Activated T-helper 1 cell treated with anti-CD3 and anti-CD28 coated beads, Interleukin-12 subunit alpha, Interleukin-12 subunit beta, Interleukin-2, Interleukin-4 antibody, amounts not matched to agents 30 ng/mL and 10 ng/mL and 1 ng/mL, durations not matched to agents 14 hours and 24 hours and 36 hours (primary cell): ENCODE data around the gene TIMM29. TPM values are rescaled to one million over a fixed set of nuclear protein-coding genes. Genes with fewer than 3 reads are reported as not detected.

Source experiments
- DNase-seq: peaks from one replicate; pipeline ENCODE4 v3.0.0; 2021; ENCODE audit warnings: low spot score
- H3K27ac Mint-ChIP-seq: one replicate; pipeline ENCODE4 v1.8.0; 2021; ENCODE audit warnings: mild to moderate bottlenecking, mixed read lengths
- H3K27me3 Mint-ChIP-seq: one replicate; pipeline ENCODE4 v1.8.0; 2022; ENCODE audit warnings: mild to moderate bottlenecking, moderate library complexity, mixed read lengths; ENCODE audit not compliant: insufficient read depth
- H3K36me3 Mint-ChIP-seq: one replicate; pipeline ENCODE4 v1.8.0; 2021; ENCODE audit warnings: low read depth, mixed read lengths
- H3K4me1 Mint-ChIP-seq: one replicate; pipeline ENCODE4 v1.8.0; 2021; ENCODE audit warnings: low read depth, mixed read lengths
- H3K4me3 Mint-ChIP-seq: one replicate; pipeline ENCODE4 v1.8.0; 2021; ENCODE audit warnings: mild to moderate bottlenecking, moderate library complexity, mixed read lengths
- H3K9me3 Mint-ChIP-seq: one replicate; pipeline ENCODE4 v1.8.0; 2021; ENCODE audit warnings: mixed read lengths
- intact Hi-C: fragments of 100-400 bp; cut with micrococcal nuclease; formaldehyde crosslinking; loops from one replicate; pipeline ENCODE4 v1.15.1; 2024
- total RNA-seq: library from RNA; stranded (reverse); gene quantifications from 2 replicates; pipeline ENCODE4 v1.2.3, GENCODE V29; 2022

TIMM29 gene
- total RNA-seq, 1 donor from 2014 or later = 22.6 TPM

GRCh38 chr19:10895363-10895762 is 33.2 kb upstream of the TIMM29 start:
- no peaks in the 10 kb centered on the region for H3K9me3 Mint-ChIP-seq

GRCh38 chr19:10895920-10896319 is 32.7 kb upstream of the TIMM29 start:
- Mint-ChIP-seq H3K27me3 (no peaks in the 10 kb centered on the region), H3K4me1 (peaks cover 9% of the 10 kb centered on the region), H3K4me3 (no peak overlapping the region), H3K36me3 (no peaks in the 10 kb centered on the region), H3K27ac (no peak overlapping the region), H3K9me3 (no peaks in the 10 kb centered on the region)
- intact Hi-C loops = no loop called here
- DNase-seq = no peak

More at GRCh38 chr19:10895363-10895762, 33.2 kb upstream of the TIMM29 start:
- DNase-seq = no peak
- Mint-ChIP-seq H3K27me3 (no peaks in the 10 kb centered on the region), H3K27ac (no peak overlapping the region), H3K36me3 (no peaks in the 10 kb centered on the region), H3K4me1 (peaks cover 9% of the 10 kb centered on the region), H3K4me3 (no peak overlapping the region)
- intact Hi-C loops = no loop called here

GRCh38 chr19:10896851-10897526 is 31.6 kb upstream of the TIMM29 start:
- H3K36me3 Mint-ChIP-seq = no peaks in the 10 kb centered on the region
- no peaks in the 10 kb centered on the region for H3K27me3 Mint-ChIP-seq
- H3K27ac Mint-ChIP-seq = no peak overlapping the region
- H3K4me1 Mint-ChIP-seq = peaks cover 9% of the 10 kb centered on the region
- no peaks in the 10 kb centered on the region for H3K9me3 Mint-ChIP-seq
- intact Hi-C loops = no loop called here
- no peak for DNase-seq
- no peak overlapping the region for H3K4me3 Mint-ChIP-seq

- Mint-ChIP-seq H3K9me3 (peaks cover 4% of the 10 kb centered on the region), H3K27ac (no peak overlapping the region), H3K4me1 (peaks cover 9% of the 10 kb centered on the region), H3K27me3 (no peaks in the 10 kb centered on the region), H3K36me3 (peaks cover 3% of the 10 kb centered on the region), H3K4me3 (no peak overlapping the region)
- no peak for DNase-seq
- intact Hi-C loops = no loop called here
Observed at GRCh38 chr19:10898633-10899032, 30.0 kb upstream of the TIMM29 start.

- Mint-ChIP-seq H3K27me3 (no peaks in the 10 kb centered on the region), H3K9me3 (peaks cover 4% of the 10 kb centered on the region), H3K36me3 (peaks cover 3% of the 10 kb centered on the region), H3K4me1 (peaks cover 9% of the 10 kb centered on the region), H3K4me3 (no peak overlapping the region), H3K27ac (no peak overlapping the region)
- no peak for DNase-seq
- intact Hi-C loops = no loop called here
Observed at GRCh38 chr19:10899151-10899653, 29.4 kb upstream of the TIMM29 start.

- no peaks in the 10 kb centered on the region for H3K27me3 Mint-ChIP-seq
- no peak overlapping the region for H3K27ac Mint-ChIP-seq
- intact Hi-C loops = no loop called here
- H3K4me3 Mint-ChIP-seq = no peak overlapping the region
- no peak for DNase-seq
- peaks cover 3% of the 10 kb centered on the region for H3K9me3 Mint-ChIP-seq
- H3K4me1 Mint-ChIP-seq = no peaks in the 10 kb centered on the region
- H3K36me3 Mint-ChIP-seq = peaks cover 9% of the 10 kb centered on the region
Observed at GRCh38 chr19:10907925-10908324, 20.7 kb upstream of the TIMM29 start.

- intact Hi-C loops = no loop called here
- no peak for DNase-seq
- Mint-ChIP-seq H3K9me3 (no peaks in the 10 kb centered on the region), H3K4me3 (no peak overlapping the region), H3K27ac (no peak overlapping the region), H3K36me3 (peaks cover 9% of the 10 kb centered on the region), H3K27me3 (no peaks in the 10 kb centered on the region), H3K4me1 (no peaks in the 10 kb centered on the region)
Observed at GRCh38 chr19:10908380-10908960, 20.1 kb upstream of the TIMM29 start.

GRCh38 chr19:10911579-10912363 is 16.8 kb upstream of the TIMM29 start:
- H3K4me3 Mint-ChIP-seq = no peak overlapping the region
- no peaks in the 10 kb centered on the region for H3K27me3 Mint-ChIP-seq
- H3K9me3 Mint-ChIP-seq = no peaks in the 10 kb centered on the region
- no peak overlapping the region for H3K27ac Mint-ChIP-seq
- peaks cover 13% of the 10 kb centered on the region for H3K36me3 Mint-ChIP-seq
- H3K4me1 Mint-ChIP-seq = no peaks in the 10 kb centered on the region
- intact Hi-C loops = no loop called here
- DNase-seq = no peak

GRCh38 chr19:10912619-10913018 is 16.0 kb upstream of the TIMM29 start:
- no peaks in the 10 kb centered on the region for H3K9me3 Mint-ChIP-seq
- no peaks in the 10 kb centered on the region for H3K4me1 Mint-ChIP-seq
- H3K4me3 Mint-ChIP-seq = no peak overlapping the region
- intact Hi-C loops = no loop called here
- H3K36me3 Mint-ChIP-seq = peaks cover 13% of the 10 kb centered on the region
- no peak for DNase-seq
- H3K27me3 Mint-ChIP-seq = no peaks in the 10 kb centered on the region
- no peak overlapping the region for H3K27ac Mint-ChIP-seq

- no peaks in the 10 kb centered on the region for H3K27me3 Mint-ChIP-seq
- H3K4me3 Mint-ChIP-seq = no peak overlapping the region
- no peak overlapping the region for H3K27ac Mint-ChIP-seq
- no peak for DNase-seq
- intact Hi-C loops = no loop called here
- no peaks in the 10 kb centered on the region for H3K9me3 Mint-ChIP-seq
- H3K36me3 Mint-ChIP-seq = peaks cover 12% of the 10 kb centered on the region
- H3K4me1 Mint-ChIP-seq = no peaks in the 10 kb centered on the region
Observed at GRCh38 chr19:10913716-10914340, 14.8 kb upstream of the TIMM29 start.

- peaks cover 12% of the 10 kb centered on the region for H3K36me3 Mint-ChIP-seq
- H3K27me3 Mint-ChIP-seq = no peaks in the 10 kb centered on the region
- DNase-seq = no peak
- no peaks in the 10 kb centered on the region for H3K4me1 Mint-ChIP-seq
- H3K27ac Mint-ChIP-seq = no peak overlapping the region
- intact Hi-C loops = no loop called here
- no peaks in the 10 kb centered on the region for H3K9me3 Mint-ChIP-seq
- no peak overlapping the region for H3K4me3 Mint-ChIP-seq
Observed at GRCh38 chr19:10915130-10916091, 13.2 kb upstream of the TIMM29 start.

- Mint-ChIP-seq H3K27me3 (no peaks in the 10 kb centered on the region), H3K9me3 (no peaks in the 10 kb centered on the region), H3K27ac (no peak overlapping the region), H3K36me3 (peaks cover 13% of the 10 kb centered on the region), H3K4me1 (no peaks in the 10 kb centered on the region), H3K4me3 (no peak overlapping the region)
- intact Hi-C loops = no loop called here
- DNase-seq = no peak
Observed at GRCh38 chr19:10916602-10917001, 12.0 kb upstream of the TIMM29 start.
